Gastrocnemius medialis (tissue), 4 donors: ENCODE results near the gene RNF113B. TPM values are rescaled to one million over a fixed set of nuclear protein-coding genes. Genes with fewer than 3 reads are reported as not detected.

Source experiments
- ATAC-seq, 2 donors: fragments of 150-250 bp; one replicate each; pipeline ENCODE4 v1.9.1; 2016
- DNase-seq, 2 donors: peaks; one replicate each; pipeline ENCODE4 v3.0.0-alpha.2; 2019
- H3K27ac ChIP-seq, 4 donors: fragments of 200-600 bp; sonication (generic); 1 replicate in 1 of 4; 2 replicates in 3 of 4; pipeline ENCODE4 v1.5.1; 2016 to 2018; ENCODE audit warnings: mild to moderate bottlenecking in 2 of 4, moderate library complexity in 1 of 4
- H3K27me3 ChIP-seq, 3 donors: fragments of 200-600 bp; sonication (generic) in 2 of 3; 1 replicate in 1 of 3; 2 replicates in 2 of 3; pipeline versions ENCODE4 v1.5.1 to v1.6.0; 2016 to 2019; ENCODE audit warnings: mild to moderate bottlenecking in 1 of 3, moderate library complexity in 1 of 3
- H3K36me3 ChIP-seq, 2 donors: fragments of 200-600 bp; sonication (generic) in 1 of 2; one replicate each; pipeline ENCODE4 v1.5.1; 2017 to 2018
- H3K4me1 ChIP-seq, 2 donors: fragments of 200-600 bp; sonication (generic) in 1 of 2; one replicate each; pipeline ENCODE4 v1.5.1; 2016 to 2017; ENCODE audit warnings: mild to moderate bottlenecking in 2 of 2
- H3K4me3 ChIP-seq, 4 donors: fragments of 200-600 bp; sonication (generic) in 3 of 4; 1 replicate in 1 of 4; 2 replicates in 3 of 4; pipeline ENCODE4 v1.5.1; 2016 to 2019; ENCODE audit warnings: mild to moderate bottlenecking in 2 of 4
- H3K9me3 ChIP-seq, 3 donors: fragments of 200-600 bp; sonication (generic) in 2 of 3; 1 replicate in 1 of 3; 2 replicates in 2 of 3; pipeline ENCODE4 v1.5.1; 2016 to 2019
- POLR2A ChIP-seq, 2 donors: fragments of 450-650 bp; IDR thresholded peaks; one replicate each; pipeline ENCODE4 v1.6.1; 2017; ENCODE audit warnings: antibody characterized with exemption in 2 of 2, mild to moderate bottlenecking in 2 of 2, moderate library complexity in 2 of 2
- in situ Hi-C, 4 donors: fragments of 200-750 bp; cut with MboI; loops; one replicate each; pipeline versions ENCODE4 v1.15.0 to v1.8.0; 2017; ENCODE audit warnings: low sequenced_read_pairs in 4 of 4
- intact Hi-C: fragments of 100-400 bp; cut with DNase I; formaldehyde crosslinking; loops from one replicate; pipeline ENCODE4 v1.15.1; 2023; ENCODE audit warnings: low total_unique reads
- total RNA-seq, 4 donors: library from RNA; depleted of rRNA; stranded (reverse); fragments of >200 nt; gene quantifications; one replicate each; pipeline versions ENCODE4 v1.1.0 to v1.2.3, GENCODE V29; 2016
- TF ChIP-seq, protein P1 (sequence below), 5 experiments: fragments of 450-650 bp in 3 of 5; fragments of 200-600 bp in 2 of 5; sonication (generic) in 2 of 5; IDR thresholded peaks in 4 of 5; conservative IDR thresholded peaks in 1 of 5; 1 replicate in 4 of 5; 2 replicates in 1 of 5; pipeline ENCODE4 v1.5.1; 2016 to 2019; ENCODE audit warnings: antibody characterized with exemption in 5 of 5, mild to moderate bottlenecking in 3 of 5, moderate library complexity in 3 of 5

The RNF113B gene
- total RNA-seq, 4 donors from 2014 or later: not detected

DNA sequence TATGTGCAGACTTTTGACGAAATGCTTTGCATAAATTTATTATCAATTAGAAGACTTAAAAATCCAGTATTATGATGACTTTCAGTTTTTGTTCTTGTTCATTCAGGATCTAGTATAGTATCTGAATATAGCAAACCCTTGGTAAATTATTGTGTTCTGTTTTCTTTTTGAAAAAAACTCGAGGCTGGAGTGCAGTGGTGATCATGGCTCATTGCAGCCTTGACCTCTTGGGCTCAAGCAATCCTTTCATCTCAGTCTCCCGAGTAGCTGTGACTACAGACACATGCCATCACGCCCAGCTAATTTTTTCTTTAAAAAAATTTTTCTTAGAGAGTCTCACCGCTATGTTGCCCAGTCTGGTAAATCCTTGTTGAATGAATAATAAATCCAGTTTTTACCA lies 29.5 kb downstream of the RNF113B start:
- peaks cover 2 to 11% of the 10 kb centered on the region in 2 donors for H3K4me1 ChIP-seq
- no peaks in the 10 kb centered on the region for H3K9me3 ChIP-seq
- TF ChIP-seq, protein P1, sequence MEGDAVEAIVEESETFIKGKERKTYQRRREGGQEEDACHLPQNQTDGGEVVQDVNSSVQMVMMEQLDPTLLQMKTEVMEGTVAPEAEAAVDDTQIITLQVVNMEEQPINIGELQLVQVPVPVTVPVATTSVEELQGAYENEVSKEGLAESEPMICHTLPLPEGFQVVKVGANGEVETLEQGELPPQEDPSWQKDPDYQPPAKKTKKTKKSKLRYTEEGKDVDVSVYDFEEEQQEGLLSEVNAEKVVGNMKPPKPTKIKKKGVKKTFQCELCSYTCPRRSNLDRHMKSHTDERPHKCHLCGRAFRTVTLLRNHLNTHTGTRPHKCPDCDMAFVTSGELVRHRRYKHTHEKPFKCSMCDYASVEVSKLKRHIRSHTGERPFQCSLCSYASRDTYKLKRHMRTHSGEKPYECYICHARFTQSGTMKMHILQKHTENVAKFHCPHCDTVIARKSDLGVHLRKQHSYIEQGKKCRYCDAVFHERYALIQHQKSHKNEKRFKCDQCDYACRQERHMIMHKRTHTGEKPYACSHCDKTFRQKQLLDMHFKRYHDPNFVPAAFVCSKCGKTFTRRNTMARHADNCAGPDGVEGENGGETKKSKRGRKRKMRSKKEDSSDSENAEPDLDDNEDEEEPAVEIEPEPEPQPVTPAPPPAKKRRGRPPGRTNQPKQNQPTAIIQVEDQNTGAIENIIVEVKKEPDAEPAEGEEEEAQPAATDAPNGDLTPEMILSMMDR (IDR thresholded peaks at IDR 0.05 in 4 of 5, conservative IDR thresholded peaks at IDR 0.05 in 1 of 5): no peak
- no peak for TF ChIP-seq POLR2A (IDR thresholded peaks at IDR 0.05)
- H3K27me3 ChIP-seq: peaks cover 0 to under 1% (median 0%) of the 10 kb centered on the region in 3 donors
- no peak overlapping the region for H3K27ac ChIP-seq
- intact Hi-C loops: no loop called here
- H3K36me3 ChIP-seq: no peaks in the 10 kb centered on the region
- no peak for ATAC-seq
- no peak overlapping the region for H3K4me3 ChIP-seq
- in situ Hi-C loops: loop anchor here in 2 of 4 donors (10.0 to 25.0 kb wide), 2 partner anchors 507 to 515 kb away; no protein-coding TSS in a partner anchor
- DNase-seq: no peak

DNA sequence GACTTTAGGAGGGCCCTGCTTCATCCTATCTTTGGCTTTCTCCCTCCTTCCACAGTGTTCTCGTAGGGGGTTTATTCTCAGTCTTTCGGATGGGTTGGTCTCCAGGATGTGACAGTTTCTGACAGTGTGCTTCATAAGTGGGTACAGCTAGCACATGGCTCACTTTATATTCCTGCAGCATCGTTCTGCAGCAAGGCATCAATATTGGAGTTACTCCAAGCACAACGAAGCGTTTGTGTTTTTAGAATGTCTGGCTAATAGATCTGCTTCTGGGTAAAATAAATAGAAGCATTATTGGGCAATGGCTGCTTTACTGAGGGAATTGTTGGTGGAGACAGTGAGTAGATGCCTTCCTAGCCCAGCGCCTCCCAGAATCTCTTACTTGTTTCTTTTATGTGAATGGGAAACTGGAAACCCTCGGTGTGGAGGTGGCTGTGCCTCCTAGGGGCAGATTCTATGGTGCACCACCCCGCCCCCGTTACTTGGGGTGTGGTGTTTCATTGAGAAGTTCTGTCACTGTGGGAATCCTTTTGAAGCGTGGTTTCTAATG lies 32.2 kb downstream of the RNF113B start:
- H3K36me3 ChIP-seq: no peaks in the 10 kb centered on the region
- intact Hi-C loops: no loop called here
- DNase-seq (no peak), ATAC-seq (no peak)
- peaks cover 0 to 6% (median 0%) of the 10 kb centered on the region in 3 donors for H3K27me3 ChIP-seq
- H3K9me3 ChIP-seq: no peaks in the 10 kb centered on the region
- no peak overlapping the region for H3K27ac ChIP-seq
- H3K4me1 ChIP-seq: peaks cover 2 to 17% of the 10 kb centered on the region in 2 donors
- in situ Hi-C loops: loop anchor here in 2 of 4 donors (10.0 to 25.0 kb wide), 2 partner anchors 510 to 517 kb away; no protein-coding TSS in a partner anchor
- peak overlapping the region in 3 of 4 donors; percentile 53 to 72 (median 61) for H3K4me3 ChIP-seq
- TF ChIP-seq, protein P1 (IDR thresholded peaks at IDR 0.05 in 4 of 5, conservative IDR thresholded peaks at IDR 0.05 in 1 of 5): no peak
- no peak for TF ChIP-seq POLR2A (IDR thresholded peaks at IDR 0.05)

DNA sequence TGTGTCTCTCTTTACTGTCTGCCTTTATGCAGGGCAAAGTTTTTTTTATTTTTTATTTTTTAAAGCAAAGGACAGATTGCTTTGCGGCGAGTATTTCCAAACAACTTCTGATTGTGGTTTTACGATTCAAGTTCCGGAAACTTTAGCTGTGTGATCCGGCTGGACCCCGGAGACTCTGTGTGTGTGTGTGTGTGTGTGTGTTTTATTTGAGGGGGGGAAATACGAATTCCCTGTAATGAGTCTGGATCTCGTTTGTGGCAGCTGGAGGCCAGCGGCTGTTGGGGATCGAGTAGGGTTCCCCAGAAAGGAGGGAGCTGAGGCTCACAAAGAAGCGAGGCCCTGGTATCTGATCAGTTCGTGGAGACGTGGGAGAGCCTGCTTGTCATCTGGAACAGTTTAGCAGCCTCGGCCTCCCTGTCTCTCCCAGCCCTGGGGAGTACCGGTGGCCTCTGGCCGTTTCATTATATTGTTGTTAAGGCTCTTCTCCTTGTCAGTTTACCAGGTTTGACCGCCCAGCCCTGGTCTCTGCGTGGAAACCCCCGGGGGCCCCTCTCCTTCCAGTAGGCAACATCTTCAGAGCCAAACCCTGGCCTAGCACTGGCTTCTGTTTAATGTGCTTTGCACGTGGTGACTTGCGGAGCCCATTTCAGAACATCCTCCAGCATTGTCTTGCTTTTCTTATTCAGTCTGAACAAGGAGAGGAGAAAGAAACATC lies 32.9 kb downstream of the RNF113B start:
- Histone ChIP-seq H3K36me3 (no peaks in the 10 kb centered on the region), H3K4me3 (peak overlapping the region; percentile 53 to 72 (median 58)), H3K9me3 (no peaks in the 10 kb centered on the region), H3K27me3 (peaks cover 0 to 6% (median 0%) of the 10 kb centered on the region in 3 donors), H3K27ac (peak overlapping the region in 3 of 4 donors; percentile 33 to 66 (median 60)), H3K4me1 (peaks cover 2 to 17% of the 10 kb centered on the region in 2 donors)
- ATAC-seq: no peak
- peak in 1 of 2 donors; percentile 12 for DNase-seq
- intact Hi-C loops: no loop called here
- no peak for TF ChIP-seq POLR2A (IDR thresholded peaks at IDR 0.05)
- TF ChIP-seq, protein P1 (IDR thresholded peaks at IDR 0.05 in 4 of 5, conservative IDR thresholded peaks at IDR 0.05 in 1 of 5): no peak
- in situ Hi-C loops: loop anchor here in 2 of 4 donors (10.0 to 25.0 kb wide), 2 partner anchors 511 to 518 kb away; no protein-coding TSS in a partner anchor

DNA sequence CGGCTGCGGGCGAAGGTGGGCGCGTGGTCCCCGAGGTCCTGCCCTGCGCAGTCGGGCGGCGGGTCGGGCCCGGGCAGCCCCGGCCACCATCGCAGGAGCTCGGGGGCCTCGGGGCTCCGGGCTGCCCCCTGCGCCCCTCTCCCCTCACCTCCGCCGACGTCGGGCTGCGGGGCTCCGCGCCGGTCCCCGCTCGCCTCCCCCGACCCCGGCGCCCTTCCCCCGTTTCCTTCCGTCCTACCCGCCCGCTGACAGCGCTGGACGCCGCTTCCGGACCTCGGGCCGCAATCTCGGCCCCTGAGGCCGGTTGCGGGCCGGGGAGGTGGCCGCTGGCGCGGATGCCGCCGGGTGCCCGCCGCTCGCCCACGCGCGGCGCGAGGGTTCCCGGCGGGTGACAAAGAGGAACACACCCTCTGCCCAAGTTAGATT lies 33.5 kb downstream of the RNF113B start:
- Histone ChIP-seq H3K9me3 (no peaks in the 10 kb centered on the region), H3K27me3 (peaks cover 0 to 6% (median 0%) of the 10 kb centered on the region in 3 donors), H3K36me3 (no peaks in the 10 kb centered on the region), H3K27ac (peak overlapping the region; percentile 21 to 66 (median 46)), H3K4me1 (peaks cover 2 to 17% of the 10 kb centered on the region in 2 donors), H3K4me3 (peak overlapping the region; percentile 53 to 72 (median 58))
- no peak for TF ChIP-seq POLR2A (IDR thresholded peaks at IDR 0.05)
- in situ Hi-C loops: loop anchor here in 2 of 4 donors (10.0 to 25.0 kb wide), 2 partner anchors 511 to 519 kb away; no protein-coding TSS in a partner anchor
- DNase-seq (no peak), ATAC-seq (peak; percentile 17 to 43)
- intact Hi-C loops: no loop called here

DNA sequence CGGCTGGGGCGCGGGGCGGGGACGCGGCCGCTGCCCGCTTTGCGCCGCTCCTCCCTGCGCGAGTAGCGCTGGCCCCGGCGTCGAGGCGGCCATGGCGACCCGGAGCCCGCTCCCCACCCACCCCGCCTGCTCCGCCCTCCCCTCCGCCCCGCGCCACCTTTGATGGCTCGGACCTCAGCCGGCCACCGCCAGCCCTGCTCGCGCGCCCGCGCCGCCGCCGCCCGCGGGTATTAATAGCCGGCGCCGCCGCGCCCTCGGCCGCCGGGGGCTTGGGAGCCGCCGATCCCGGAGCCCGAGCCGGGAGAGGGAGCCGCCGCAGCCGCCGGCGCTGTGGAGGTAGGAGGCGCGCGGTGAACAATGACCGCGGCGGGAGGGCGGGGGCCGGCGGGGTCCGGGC lies 33.9 kb downstream of the RNF113B start:
- in situ Hi-C loops: loop anchor here in 2 of 4 donors (10.0 to 25.0 kb wide), 2 partner anchors 512 to 519 kb away; no protein-coding TSS in a partner anchor

More for the DNA sequence above, 33.9 kb downstream of the RNF113B start:
- Histone ChIP-seq H3K9me3 (no peaks in the 10 kb centered on the region), H3K36me3 (no peaks in the 10 kb centered on the region), H3K27me3 (peaks cover 0 to 6% (median 0%) of the 10 kb centered on the region in 3 donors), H3K4me1 (peaks cover 2 to 17% of the 10 kb centered on the region in 2 donors), H3K27ac (peak overlapping the region; percentile 21 to 66 (median 46)), H3K4me3 (peak overlapping the region; percentile 53 to 72 (median 58))
- intact Hi-C loops: no loop called here
- ATAC-seq (peak; percentile 55 to 61), DNase-seq (peak in 1 of 2 donors; percentile 12)
- TF ChIP-seq, protein P1 (IDR thresholded peaks at IDR 0.05 in 4 of 5, conservative IDR thresholded peaks at IDR 0.05 in 1 of 5): no peak
- no peak for TF ChIP-seq POLR2A (IDR thresholded peaks at IDR 0.05)
